HG03025 (cell line): ENCODE data around the gene AOPEP.
"Not testable (repeated sequence)": the region's sequence is repeated elsewhere in the genome, so short reads cannot be mapped to it uniquely, and the experiment has no call there.

Experiments used
- ATAC-seq: cut with Tn5 transposase; IDR thresholded peaks from one replicate; pipeline ENCODE4 v1.9.1; 2021; ENCODE audit warnings: mild to moderate bottlenecking, moderate library complexity; ENCODE audit not compliant: unreplicated experiment, low FRiP score

Gene AOPEP

GRCh38 chr9:94829380-94830070, 103.0 kb downstream of the AOPEP start:
- ATAC-seq, result no peak

- ATAC-seq, result not testable (repeated sequence)
Observed at GRCh38 chr9:94830071-94830604, 103.6 kb downstream of the AOPEP start.

GRCh38 chr9:94833802-94834201, 107.3 kb downstream of the AOPEP start:
- ATAC-seq, result no peak

GRCh38 chr9:94837404-94837803, 110.9 kb downstream of the AOPEP start:
- ATAC-seq, result no peak

- no peak for ATAC-seq
Observed at GRCh38 chr9:94839398-94839797, 112.9 kb downstream of the AOPEP start.

- no peak for ATAC-seq
Observed at GRCh38 chr9:94840738-94841137, 114.2 kb downstream of the AOPEP start.

GRCh38 chr9:94843134-94843533, 116.6 kb downstream of the AOPEP start:
- no peak for ATAC-seq

GRCh38 chr9:94846739-94847138, 120.2 kb downstream of the AOPEP start:
- ATAC-seq, result no peak

GRCh38 chr9:94847486-94847885, 121.0 kb downstream of the AOPEP start:
- ATAC-seq, result no peak

- ATAC-seq, result not testable (repeated sequence)
Observed at GRCh38 chr9:94848791-94849190, 122.3 kb downstream of the AOPEP start.

- no peak for ATAC-seq
Observed at GRCh38 chr9:94850540-94851434, 124.3 kb downstream of the AOPEP start.

- no peak for ATAC-seq
Observed at GRCh38 chr9:94851467-94851866, 125.0 kb downstream of the AOPEP start.

GRCh38 chr9:94851892-94852291, 125.4 kb downstream of the AOPEP start:
- no peak for ATAC-seq

GRCh38 chr9:94852373-94852772, 125.9 kb downstream of the AOPEP start:
- ATAC-seq, result no peak

GRCh38 chr9:94853887-94854286, 127.4 kb downstream of the AOPEP start:
- ATAC-seq, result no peak

- ATAC-seq, result no peak
Observed at GRCh38 chr9:94855903-94856302, 129.4 kb downstream of the AOPEP start.

- no peak for ATAC-seq
Observed at GRCh38 chr9:94857791-94858190, 131.3 kb downstream of the AOPEP start.

- no peak for ATAC-seq
Observed at GRCh38 chr9:94859226-94859625, 132.7 kb downstream of the AOPEP start.

- no peak for ATAC-seq
Observed at GRCh38 chr9:94859891-94860290, 133.4 kb downstream of the AOPEP start.

- ATAC-seq, result peak; percentile 82
Observed at GRCh38 chr9:94860678-94861588, 134.4 kb downstream of the AOPEP start.
